ENCODE measurements around the gene KISS1.

The KISS1 gene

DNA sequence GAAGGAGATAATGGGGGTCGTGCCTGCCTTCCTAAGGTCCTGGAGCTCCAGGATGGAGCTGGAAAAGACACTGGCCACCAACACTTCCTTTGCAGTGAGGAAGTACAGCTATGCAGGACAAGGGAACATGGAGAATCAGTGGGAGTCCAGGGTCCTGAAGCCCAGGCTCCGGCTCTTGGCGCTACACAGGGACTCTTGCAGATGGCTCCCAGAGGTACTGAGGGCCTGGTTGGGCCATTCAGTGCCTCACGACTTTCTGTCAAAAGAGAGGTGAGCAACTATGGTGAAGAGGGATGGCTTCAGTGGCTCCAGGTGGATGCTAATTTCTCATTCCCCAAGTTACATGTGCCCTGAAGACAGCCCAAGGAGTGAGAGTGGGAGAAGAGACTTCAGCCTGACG is 42.6 kb downstream of the KISS1 start:
- Histone ChIP-seq H3K4me3 (ENCODE audit: low read depth, low read length) (no peak overlapping the region), H3K36me3 (no peaks in the 10 kb centered on the region), H3K4me1 (peaks cover 4% of the 10 kb centered on the region), H3K9me3 (no peaks in the 10 kb centered on the region), H3K27me3 (no peaks in the 10 kb centered on the region; the same call in 1 of the 2 replicates)
- TF ChIP-seq CTCF (IDR thresholded peaks at IDR 0.05; ENCODE audit: low read depth, low read length): no peak
- DNase-seq: no peak

DNA sequence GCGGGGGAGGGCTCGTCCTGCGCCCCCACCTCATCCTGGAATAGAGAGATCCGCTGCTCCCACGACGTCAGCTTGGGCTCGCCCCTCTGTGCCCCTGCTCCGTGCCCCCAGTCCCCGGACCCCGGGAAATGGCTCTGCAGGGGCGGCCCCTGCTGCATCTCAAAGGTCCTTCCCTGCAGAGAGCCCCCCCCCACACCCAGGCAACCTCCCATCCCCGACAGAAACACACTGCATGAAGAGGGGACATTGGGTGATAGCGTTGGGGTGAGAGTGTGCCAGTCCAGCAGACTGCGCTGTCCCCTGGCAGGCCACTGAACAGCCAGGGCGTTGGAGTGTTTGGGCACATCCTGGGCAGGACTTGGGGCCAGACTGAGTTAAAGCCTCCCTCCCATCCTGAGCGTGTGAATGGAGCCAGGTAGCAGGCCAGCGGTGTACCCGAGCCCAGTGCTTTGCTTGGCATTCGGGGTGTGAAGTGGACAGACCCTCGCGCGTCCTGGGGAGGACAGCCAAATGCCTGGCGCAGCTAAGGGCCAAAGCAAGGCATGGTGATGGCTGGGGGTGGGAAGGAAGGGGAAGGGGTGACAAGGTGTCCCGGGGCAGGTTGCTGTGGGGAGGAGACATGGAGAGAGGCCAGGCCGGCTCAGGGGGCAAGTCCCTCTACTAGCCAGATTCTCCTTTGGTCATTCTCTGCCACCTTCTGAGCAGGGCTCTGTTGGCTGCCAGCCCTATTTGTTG is 43.8 kb downstream of the KISS1 start:
- H3K27me3 ChIP-seq: no peaks in the 10 kb centered on the region; the same call in 1 of the 2 replicates
- no peaks in the 10 kb centered on the region for H3K9me3 ChIP-seq
- H3K36me3 ChIP-seq: no peaks in the 10 kb centered on the region
- no peak for DNase-seq
- peak overlapping the region; percentile 60 for H3K4me3 ChIP-seq (ENCODE audit: low read depth, low read length)
- no peak for TF ChIP-seq CTCF (IDR thresholded peaks at IDR 0.05; ENCODE audit: low read depth, low read length)
- peaks cover 4% of the 10 kb centered on the region for H3K4me1 ChIP-seq

GRCh38 chr1:204151552-204152309 is 44.6 kb downstream of the KISS1 start, which contains the start of gene ETNK2:
TSS of gene ETNK2 (minus strand) at chr1:204152044. CDS start at chr1:204151852, 192 bp downstream.
- H3K4me3 ChIP-seq (ENCODE audit: low read depth, low read length): peak within 1 kb of the TSS; percentile 64
- H3K4me1 ChIP-seq: peaks cover 4% of the 10 kb centered on the region
- H3K36me3 ChIP-seq: no peaks in the 10 kb centered on the region
- DNase-seq: peak; percentile 75
- no peaks in the 10 kb centered on the region; the same call in 1 of the 2 replicates for H3K27me3 ChIP-seq
- no peak for TF ChIP-seq CTCF (IDR thresholded peaks at IDR 0.05; ENCODE audit: low read depth, low read length)
- no peaks in the 10 kb centered on the region for H3K9me3 ChIP-seq

- DNase-seq: peak; percentile 5
These were observed 45.4 kb downstream of the KISS1 start for GRCh38 chr1:204150702-204151551.

More at GRCh38 chr1:204150702-204151551, 45.4 kb downstream of the KISS1 start:
- Histone ChIP-seq H3K4me3 (ENCODE audit: low read depth, low read length) (peak overlapping the region; percentile 64), H3K9me3 (no peaks in the 10 kb centered on the region), H3K36me3 (no peaks in the 10 kb centered on the region), H3K27me3 (no peaks in the 10 kb centered on the region; the same call in 1 of the 2 replicates), H3K4me1 (peaks cover 4% of the 10 kb centered on the region)
- no peak for TF ChIP-seq CTCF (IDR thresholded peaks at IDR 0.05; ENCODE audit: low read depth, low read length)
